Duodenal mucosa (tissue), 2 donors: ENCODE measurements around the gene VTI1A.
"Not testable (repeated sequence)": the region's sequence is repeated elsewhere in the genome, so short reads cannot be mapped to it uniquely, and the experiment has no call there.

ENCODE experiments used
- H3K27ac ChIP-seq: one replicate; pipeline ENCODE4 v1.7.0; 2013; ENCODE audit warnings: low read depth, low read length
- H3K27me3 ChIP-seq, 2 donors: one replicate each; pipeline ENCODE4 v1.7.0; 2013; ENCODE audit warnings: low read length in 2 of 2, control low read depth in 1 of 2; ENCODE audit not compliant: insufficient read depth in 2 of 2, control insufficient read depth in 1 of 2
- H3K36me3 ChIP-seq, 2 donors: one replicate each; pipeline ENCODE4 v1.7.0; 2013; ENCODE audit warnings: low read length in 2 of 2, control low read depth in 1 of 2; ENCODE audit not compliant: insufficient read depth in 2 of 2, control insufficient read depth in 1 of 2
- H3K4me1 ChIP-seq, 2 donors: one replicate each; pipeline ENCODE4 v1.7.0; 2013; ENCODE audit warnings: low read length in 2 of 2, control low read depth in 1 of 2; ENCODE audit not compliant: insufficient read depth in 2 of 2, control insufficient read depth in 1 of 2
- H3K4me3 ChIP-seq, 2 donors: one replicate each; pipeline ENCODE4 v1.7.0; 2013; ENCODE audit warnings: low read length in 2 of 2, low read depth in 1 of 2
- H3K9ac ChIP-seq, 2 donors: one replicate each; pipeline ENCODE4 v1.7.0; 2013; ENCODE audit warnings: low read length in 2 of 2, low read depth in 1 of 2
- H3K9me3 ChIP-seq, 2 donors: one replicate each; pipeline ENCODE4 v1.7.0; 2013; ENCODE audit warnings: low read length in 2 of 2, control low read depth in 1 of 2; ENCODE audit not compliant: control insufficient read depth in 1 of 2

VTI1A gene

GRCh38 chr10:112447620-112447928 lies 559 bp downstream of the VTI1A start:
- Histone ChIP-seq H3K27ac (no peak overlapping the region), H3K9ac (peak overlapping the region; percentile 99 to 100), H3K4me3 (peak overlapping the region; percentile 100), H3K36me3 (peaks cover 11 to 19% of the 10 kb centered on the region in 2 donors), H3K9me3 (no peaks in the 10 kb centered on the region), H3K27me3 (no peaks in the 10 kb centered on the region), H3K4me1 (peaks cover 22 to 25% of the 10 kb centered on the region in 2 donors)

DNA sequence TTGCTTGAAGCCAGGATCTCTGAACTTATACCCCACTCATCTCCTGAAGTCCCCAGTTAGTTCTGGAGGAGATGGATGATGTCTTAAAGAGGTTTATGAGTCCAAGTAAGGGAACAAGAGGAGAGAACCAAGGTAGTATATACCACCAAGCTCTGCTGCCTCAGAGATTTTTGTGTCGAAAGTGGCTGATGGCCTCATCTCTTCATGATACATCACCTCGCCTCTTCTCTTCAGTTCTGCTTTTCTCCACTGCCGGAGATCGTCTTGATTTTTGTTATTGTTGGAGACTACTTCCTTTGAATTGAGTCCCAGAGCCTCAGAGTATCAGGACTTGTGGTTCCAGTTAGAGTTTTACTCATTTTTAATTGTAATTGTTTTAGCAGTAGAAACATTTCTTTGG lies 1.9 kb downstream of the VTI1A start:
- H3K27ac ChIP-seq, result no peak overlapping the region
- no peak overlapping the region for H3K4me3 ChIP-seq
- no peak overlapping the region for H3K9ac ChIP-seq
- peaks cover 20 to 23% of the 10 kb centered on the region in 2 donors for H3K4me1 ChIP-seq
- H3K9me3 ChIP-seq, result no peaks in the 10 kb centered on the region
- no peaks in the 10 kb centered on the region for H3K27me3 ChIP-seq
- peaks cover under 1 to 13% of the 10 kb centered on the region in 2 donors for H3K36me3 ChIP-seq

- no peaks in the 10 kb centered on the region for H3K4me1 ChIP-seq
- no peak overlapping the region for H3K4me3 ChIP-seq
- H3K9me3 ChIP-seq, result no peaks in the 10 kb centered on the region
- H3K27me3 ChIP-seq, result no peaks in the 10 kb centered on the region
- H3K9ac ChIP-seq, result no peak overlapping the region
- H3K36me3 ChIP-seq, result peaks cover 0 to 4% of the 10 kb centered on the region in 2 donors
- H3K27ac ChIP-seq, result no peak overlapping the region
Measured at GRCh38 chr10:112454910-112455779, 8.1 kb downstream of the VTI1A start.

DNA sequence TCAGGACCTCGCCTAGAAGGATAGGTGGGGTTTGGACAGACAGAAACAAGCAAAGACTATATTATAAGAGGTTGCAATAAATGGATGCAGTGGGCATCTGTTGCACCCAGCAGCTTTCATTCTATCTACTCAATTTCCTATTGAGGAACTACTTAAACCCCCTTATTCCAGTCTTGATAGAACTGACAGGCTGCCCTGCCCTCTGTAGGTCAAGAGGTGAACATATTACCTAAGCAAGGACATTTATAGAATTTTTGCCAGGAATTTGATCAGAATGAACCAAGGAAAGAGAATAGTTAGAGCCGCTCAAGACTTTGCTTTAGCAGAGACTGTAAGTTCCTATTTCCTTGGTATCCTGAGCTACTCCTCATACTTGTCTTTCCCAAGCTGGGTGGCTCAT lies 9.5 kb downstream of the VTI1A start:
- Histone ChIP-seq H3K36me3 (peaks cover 8% of the 10 kb centered on the region in 2 donors), H3K9ac (no peak overlapping the region), H3K4me3 (no peak overlapping the region), H3K9me3 (no peaks in the 10 kb centered on the region), H3K27ac (no peak overlapping the region), H3K4me1 (no peaks in the 10 kb centered on the region), H3K27me3 (no peaks in the 10 kb centered on the region)

GRCh38 chr10:112460366-112460765 lies 13.4 kb downstream of the VTI1A start:
- peaks cover 16 to 21% of the 10 kb centered on the region in 2 donors for H3K36me3 ChIP-seq
- H3K9ac ChIP-seq, result no peak overlapping the region
- no peaks in the 10 kb centered on the region for H3K9me3 ChIP-seq
- no peaks in the 10 kb centered on the region for H3K4me1 ChIP-seq
- H3K4me3 ChIP-seq, result no peak overlapping the region
- no peaks in the 10 kb centered on the region for H3K27me3 ChIP-seq
- no peak overlapping the region for H3K27ac ChIP-seq

- no peaks in the 10 kb centered on the region for H3K4me1 ChIP-seq
- H3K27ac ChIP-seq, result no peak overlapping the region
- H3K9ac ChIP-seq, result no peak overlapping the region
- no peak overlapping the region for H3K4me3 ChIP-seq
- H3K36me3 ChIP-seq, result peaks cover 14 to 25% of the 10 kb centered on the region in 2 donors
- no peaks in the 10 kb centered on the region for H3K27me3 ChIP-seq
- no peaks in the 10 kb centered on the region for H3K9me3 ChIP-seq
Measured at GRCh38 chr10:112461029-112461887, 14.2 kb downstream of the VTI1A start.

DNA sequence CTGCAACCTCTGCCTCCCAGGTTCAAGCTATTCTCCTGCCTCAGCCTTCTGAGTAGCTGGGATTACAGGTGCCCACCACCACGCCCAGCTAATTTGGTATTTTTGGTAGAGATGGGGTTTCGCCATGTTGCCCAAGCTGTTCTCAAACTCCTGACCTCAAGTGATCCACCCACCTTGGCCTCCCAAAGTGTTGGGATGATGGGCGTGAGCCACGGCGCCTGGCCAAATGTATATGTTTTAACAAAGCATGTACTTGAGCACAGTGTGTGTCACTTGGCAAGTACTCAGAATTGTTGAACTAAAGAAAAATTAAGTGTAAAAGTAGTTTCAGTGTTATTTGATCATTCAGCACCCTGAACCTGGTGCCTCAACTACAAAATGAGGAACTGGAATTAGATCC lies 17.1 kb downstream of the VTI1A start:
- H3K36me3 ChIP-seq, result peaks cover 14 to 29% of the 10 kb centered on the region in 2 donors
- not testable (repeated sequence) for H3K27ac ChIP-seq, H3K4me1 ChIP-seq, H3K9me3 ChIP-seq, H3K9ac ChIP-seq, H3K4me3 ChIP-seq, H3K27me3 ChIP-seq

DNA sequence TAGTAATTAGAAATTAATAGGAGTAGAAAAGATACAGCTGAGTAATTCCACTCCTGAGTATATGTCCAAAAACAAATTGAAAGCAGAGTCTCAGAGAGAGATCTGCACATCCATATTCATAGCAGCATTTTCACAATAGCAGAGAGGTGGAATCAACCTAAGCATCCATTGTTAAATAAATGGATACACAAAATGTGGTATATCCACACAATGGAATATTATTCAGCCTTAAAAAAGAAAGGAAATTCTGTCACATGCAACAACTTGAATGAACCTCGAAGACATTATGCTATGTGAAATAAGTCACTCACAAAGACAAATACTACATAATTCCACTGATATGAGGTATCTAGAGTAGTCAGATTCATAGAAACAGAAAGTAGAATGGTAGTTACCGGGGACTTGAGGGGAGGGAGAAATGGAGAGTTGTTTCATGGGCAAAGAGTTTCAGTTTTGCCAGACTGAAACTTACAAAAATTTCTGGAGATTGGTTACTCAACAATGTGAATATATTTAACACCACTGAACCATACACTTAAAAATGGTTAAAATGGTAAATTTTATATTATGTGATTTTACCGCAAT lies 18.4 kb downstream of the VTI1A start:
- Histone ChIP-seq H3K4me3 (no peak overlapping the region), H3K4me1 (no peaks in the 10 kb centered on the region), H3K9ac (no peak overlapping the region), H3K27me3 (no peaks in the 10 kb centered on the region), H3K27ac (no peak overlapping the region), H3K36me3 (peaks cover 18 to 34% of the 10 kb centered on the region in 2 donors), H3K9me3 (no peaks in the 10 kb centered on the region)

GRCh38 chr10:112466802-112467201 lies 19.8 kb downstream of the VTI1A start:
- Histone ChIP-seq H3K9ac (no peak overlapping the region), H3K4me1 (no peaks in the 10 kb centered on the region), H3K36me3 (peaks cover 13 to 24% of the 10 kb centered on the region in 2 donors), H3K4me3 (no peak overlapping the region), H3K9me3 (no peaks in the 10 kb centered on the region), H3K27me3 (no peaks in the 10 kb centered on the region), H3K27ac (no peak overlapping the region)

- Histone ChIP-seq H3K27me3 (no peaks in the 10 kb centered on the region), H3K4me1 (peaks cover 0 to 5% of the 10 kb centered on the region in 2 donors), H3K4me3 (no peak overlapping the region), H3K9me3 (no peaks in the 10 kb centered on the region), H3K27ac (no peak overlapping the region), H3K9ac (no peak overlapping the region), H3K36me3 (peaks cover 13 to 24% of the 10 kb centered on the region in 2 donors)
Measured at GRCh38 chr10:112467541-112468075, 20.6 kb downstream of the VTI1A start.
